NB4 (cell line): ENCODE results near the gene AMIGO2.

Experiments used
- MYC ChIP-seq: IDR thresholded peaks from 2 replicates; pipeline ENCODE4 v1.6.1; 2011; ENCODE audit warnings: low read depth, low read length
- POLR2A ChIP-seq: IDR thresholded peaks from 2 replicates; pipeline ENCODE4 v1.6.1; 2011; ENCODE audit warnings: mild to moderate bottlenecking; ENCODE audit not compliant: insufficient read length; ENCODE audit errors: extremely low read depth
- TF ChIP-seq, protein P1 (sequence below): IDR thresholded peaks from one replicate; pipeline ENCODE4 v1.5.1; 2012; ENCODE audit warnings: low read depth, low read length
- TF ChIP-seq, protein P2 (sequence below): IDR thresholded peaks from 2 replicates; pipeline ENCODE4 v1.6.1; 2011; ENCODE audit warnings: low read depth, low read length

DNA sequence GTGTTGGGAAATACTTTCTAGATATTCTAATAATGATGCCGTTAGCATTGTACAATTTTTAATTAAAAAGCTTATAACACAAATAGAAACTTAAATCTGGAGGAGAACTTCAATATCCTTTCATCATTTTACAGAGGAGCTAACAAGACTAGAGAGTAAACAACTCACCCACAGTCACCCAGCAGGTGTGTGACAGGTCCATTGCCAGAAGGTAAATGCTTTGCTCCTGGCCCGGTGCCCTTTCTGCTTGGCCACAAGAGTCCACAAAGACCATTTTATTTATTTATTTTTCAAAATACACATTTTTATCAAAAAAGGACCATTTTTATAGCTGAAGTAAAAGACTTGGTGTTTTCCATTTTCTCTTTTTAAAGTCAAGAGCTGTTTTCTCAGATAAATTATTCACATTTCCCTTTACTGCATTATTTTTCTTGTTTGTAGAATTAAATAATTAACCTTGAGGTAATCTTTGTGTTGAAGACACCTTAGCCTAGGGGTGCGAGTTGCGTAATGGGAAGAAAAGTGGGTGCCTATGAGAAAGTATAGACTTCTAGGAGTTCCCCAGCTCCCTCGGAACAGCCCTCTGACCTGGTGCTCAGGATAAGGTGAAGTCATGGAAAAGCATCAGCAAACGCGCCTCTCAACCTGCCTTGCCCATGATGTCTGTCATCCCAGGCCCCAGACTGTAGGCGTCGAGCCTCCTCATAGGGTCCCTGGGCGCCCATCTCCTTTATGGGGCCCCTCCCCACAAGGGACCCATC, 26.3 kb upstream of the AMIGO2 start:
- TF ChIP-seq, protein P1, sequence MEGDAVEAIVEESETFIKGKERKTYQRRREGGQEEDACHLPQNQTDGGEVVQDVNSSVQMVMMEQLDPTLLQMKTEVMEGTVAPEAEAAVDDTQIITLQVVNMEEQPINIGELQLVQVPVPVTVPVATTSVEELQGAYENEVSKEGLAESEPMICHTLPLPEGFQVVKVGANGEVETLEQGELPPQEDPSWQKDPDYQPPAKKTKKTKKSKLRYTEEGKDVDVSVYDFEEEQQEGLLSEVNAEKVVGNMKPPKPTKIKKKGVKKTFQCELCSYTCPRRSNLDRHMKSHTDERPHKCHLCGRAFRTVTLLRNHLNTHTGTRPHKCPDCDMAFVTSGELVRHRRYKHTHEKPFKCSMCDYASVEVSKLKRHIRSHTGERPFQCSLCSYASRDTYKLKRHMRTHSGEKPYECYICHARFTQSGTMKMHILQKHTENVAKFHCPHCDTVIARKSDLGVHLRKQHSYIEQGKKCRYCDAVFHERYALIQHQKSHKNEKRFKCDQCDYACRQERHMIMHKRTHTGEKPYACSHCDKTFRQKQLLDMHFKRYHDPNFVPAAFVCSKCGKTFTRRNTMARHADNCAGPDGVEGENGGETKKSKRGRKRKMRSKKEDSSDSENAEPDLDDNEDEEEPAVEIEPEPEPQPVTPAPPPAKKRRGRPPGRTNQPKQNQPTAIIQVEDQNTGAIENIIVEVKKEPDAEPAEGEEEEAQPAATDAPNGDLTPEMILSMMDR: no peak
- TF ChIP-seq POLR2A (no peak), MYC (no peak)
- TF ChIP-seq, protein P2, sequence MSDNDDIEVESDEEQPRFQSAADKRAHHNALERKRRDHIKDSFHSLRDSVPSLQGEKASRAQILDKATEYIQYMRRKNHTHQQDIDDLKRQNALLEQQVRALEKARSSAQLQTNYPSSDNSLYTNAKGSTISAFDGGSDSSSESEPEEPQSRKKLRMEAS: no peak
